Ishikawa (cell line): ENCODE measurements around the gene CCNL2.

Experiments
- CEBPB ChIP-seq: IDR thresholded peaks from 2 replicates; pipeline ENCODE4 v1.6.1; 2012
- CREB1 ChIP-seq: IDR thresholded peaks from 2 replicates; pipeline ENCODE4 v1.6.1; 2012; ENCODE audit warnings: low read depth
- EGR1 ChIP-seq: IDR thresholded peaks from 2 replicates; pipeline ENCODE4 v1.6.1; 2012
- EP300 ChIP-seq: IDR thresholded peaks from 2 replicates; pipeline ENCODE4 v1.6.1; 2012; ENCODE audit warnings: borderline replicate concordance
- FOXM1 ChIP-seq: IDR thresholded peaks from 2 replicates; pipeline ENCODE4 v1.6.1; 2012; ENCODE audit warnings: low read depth, borderline replicate concordance
- NFIC ChIP-seq: IDR thresholded peaks from 2 replicates; pipeline ENCODE4 v1.6.1; 2012
- RAD21 ChIP-seq: IDR thresholded peaks from 2 replicates; pipeline ENCODE4 v1.6.1; 2012; ENCODE audit warnings: low read depth
- TAF1 ChIP-seq: IDR thresholded peaks from 2 replicates; pipeline ENCODE4 v1.6.1; 2012; ENCODE audit warnings: low read depth, mild to moderate bottlenecking
- TCF12 ChIP-seq: IDR thresholded peaks from 2 replicates; pipeline ENCODE4 v1.6.1; 2012; ENCODE audit warnings: low read depth
- TEAD4 ChIP-seq: IDR thresholded peaks from 2 replicates; pipeline ENCODE4 v1.6.1; 2012
- USF1 ChIP-seq: IDR thresholded peaks from 2 replicates; pipeline ENCODE4 v1.6.1; 2012
- YY1 ChIP-seq: IDR thresholded peaks from 2 replicates; pipeline ENCODE4 v1.6.1; 2012; ENCODE audit warnings: low read depth
- ZBTB7A ChIP-seq: IDR thresholded peaks from 2 replicates; pipeline ENCODE4 v1.6.1; 2012; ENCODE audit warnings: low read depth
- TF ChIP-seq, protein P1 (sequence below): IDR thresholded peaks from 2 replicates; pipeline ENCODE4 v1.6.1; 2012; ENCODE audit warnings: low read depth, mild to moderate bottlenecking
- TF ChIP-seq, protein P2 (sequence below): IDR thresholded peaks from 2 replicates; pipeline ENCODE4 v1.6.1; 2012

The CCNL2 gene

GRCh38 chr1:1393014-1393413 lies 6.1 kb downstream of the CCNL2 start:
- no peak for TF ChIP-seq TCF12
- no peak for TF ChIP-seq CREB1
- no peak for TF ChIP-seq RAD21
- TF ChIP-seq, protein P1, sequence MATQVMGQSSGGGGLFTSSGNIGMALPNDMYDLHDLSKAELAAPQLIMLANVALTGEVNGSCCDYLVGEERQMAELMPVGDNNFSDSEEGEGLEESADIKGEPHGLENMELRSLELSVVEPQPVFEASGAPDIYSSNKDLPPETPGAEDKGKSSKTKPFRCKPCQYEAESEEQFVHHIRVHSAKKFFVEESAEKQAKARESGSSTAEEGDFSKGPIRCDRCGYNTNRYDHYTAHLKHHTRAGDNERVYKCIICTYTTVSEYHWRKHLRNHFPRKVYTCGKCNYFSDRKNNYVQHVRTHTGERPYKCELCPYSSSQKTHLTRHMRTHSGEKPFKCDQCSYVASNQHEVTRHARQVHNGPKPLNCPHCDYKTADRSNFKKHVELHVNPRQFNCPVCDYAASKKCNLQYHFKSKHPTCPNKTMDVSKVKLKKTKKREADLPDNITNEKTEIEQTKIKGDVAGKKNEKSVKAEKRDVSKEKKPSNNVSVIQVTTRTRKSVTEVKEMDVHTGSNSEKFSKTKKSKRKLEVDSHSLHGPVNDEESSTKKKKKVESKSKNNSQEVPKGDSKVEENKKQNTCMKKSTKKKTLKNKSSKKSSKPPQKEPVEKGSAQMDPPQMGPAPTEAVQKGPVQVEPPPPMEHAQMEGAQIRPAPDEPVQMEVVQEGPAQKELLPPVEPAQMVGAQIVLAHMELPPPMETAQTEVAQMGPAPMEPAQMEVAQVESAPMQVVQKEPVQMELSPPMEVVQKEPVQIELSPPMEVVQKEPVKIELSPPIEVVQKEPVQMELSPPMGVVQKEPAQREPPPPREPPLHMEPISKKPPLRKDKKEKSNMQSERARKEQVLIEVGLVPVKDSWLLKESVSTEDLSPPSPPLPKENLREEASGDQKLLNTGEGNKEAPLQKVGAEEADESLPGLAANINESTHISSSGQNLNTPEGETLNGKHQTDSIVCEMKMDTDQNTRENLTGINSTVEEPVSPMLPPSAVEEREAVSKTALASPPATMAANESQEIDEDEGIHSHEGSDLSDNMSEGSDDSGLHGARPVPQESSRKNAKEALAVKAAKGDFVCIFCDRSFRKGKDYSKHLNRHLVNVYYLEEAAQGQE = no peak
- TF ChIP-seq FOXM1 = no peak
- no peak for TF ChIP-seq NFIC
- no peak for TF ChIP-seq TEAD4
- no peak for TF ChIP-seq YY1
- TF ChIP-seq EP300 = no peak
- TF ChIP-seq CEBPB = no peak
- TF ChIP-seq, protein P2, sequence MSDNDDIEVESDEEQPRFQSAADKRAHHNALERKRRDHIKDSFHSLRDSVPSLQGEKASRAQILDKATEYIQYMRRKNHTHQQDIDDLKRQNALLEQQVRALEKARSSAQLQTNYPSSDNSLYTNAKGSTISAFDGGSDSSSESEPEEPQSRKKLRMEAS = no peak
- TF ChIP-seq TAF1 = no peak

GRCh38 chr1:1391225-1391624 lies 7.9 kb downstream of the CCNL2 start:
- TF ChIP-seq RAD21 = no peak
- no peak for TF ChIP-seq NFIC
- no peak for TF ChIP-seq EP300
- TF ChIP-seq, protein P2 = no peak
- no peak for TF ChIP-seq USF1
- no peak for TF ChIP-seq YY1
- no peak for TF ChIP-seq CEBPB
- TF ChIP-seq EGR1 = no peak
- TF ChIP-seq TEAD4 = no peak
- TF ChIP-seq TCF12 = no peak
- TF ChIP-seq FOXM1 = no peak
- no peak for TF ChIP-seq TAF1

DNA sequence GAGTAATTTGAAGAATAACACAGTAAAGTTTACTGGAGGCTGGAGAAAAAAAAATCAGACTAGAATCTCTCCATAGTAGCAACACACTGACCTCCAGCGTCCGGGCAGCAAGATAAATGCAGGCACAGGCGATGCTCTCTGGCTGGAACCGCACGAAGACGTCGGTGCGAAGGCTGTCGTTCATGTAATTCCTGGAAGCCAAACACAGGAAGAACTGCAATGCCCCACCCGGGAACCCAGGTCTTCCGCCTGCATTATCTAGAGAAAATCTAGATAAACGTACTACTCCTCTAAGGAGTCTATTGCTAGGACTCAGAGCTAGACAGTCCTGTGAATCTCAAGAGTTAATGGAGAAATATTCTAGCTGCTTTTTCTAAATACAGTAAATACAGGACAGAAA lies 8.5 kb downstream of the CCNL2 start:
- no peak for TF ChIP-seq ZBTB7A
- no peak for TF ChIP-seq YY1
- TF ChIP-seq, protein P2 = no peak
- no peak for TF ChIP-seq FOXM1

- no peak for TF ChIP-seq FOXM1
- no peak for TF ChIP-seq TEAD4
- TF ChIP-seq, protein P1 = no peak
Measured at GRCh38 chr1:1388078-1388472, 11.1 kb downstream of the CCNL2 start.

GRCh38 chr1:1387098-1388077 lies 11.7 kb downstream of the CCNL2 start:
- TF ChIP-seq YY1 (no peak), NFIC (no peak), EP300 (no peak), TAF1 (no peak), TCF12 (no peak), EGR1 (no peak), ZBTB7A (no peak), CREB1 (no peak), TEAD4 (no peak), USF1 (no peak), FOXM1 (no peak), RAD21 (no peak), CEBPB (no peak)
- TF ChIP-seq, protein P2 = no peak
- TF ChIP-seq, protein P1 = no peak
